ENCODE results near the gene JAKMIP1.

Gene JAKMIP1

DNA sequence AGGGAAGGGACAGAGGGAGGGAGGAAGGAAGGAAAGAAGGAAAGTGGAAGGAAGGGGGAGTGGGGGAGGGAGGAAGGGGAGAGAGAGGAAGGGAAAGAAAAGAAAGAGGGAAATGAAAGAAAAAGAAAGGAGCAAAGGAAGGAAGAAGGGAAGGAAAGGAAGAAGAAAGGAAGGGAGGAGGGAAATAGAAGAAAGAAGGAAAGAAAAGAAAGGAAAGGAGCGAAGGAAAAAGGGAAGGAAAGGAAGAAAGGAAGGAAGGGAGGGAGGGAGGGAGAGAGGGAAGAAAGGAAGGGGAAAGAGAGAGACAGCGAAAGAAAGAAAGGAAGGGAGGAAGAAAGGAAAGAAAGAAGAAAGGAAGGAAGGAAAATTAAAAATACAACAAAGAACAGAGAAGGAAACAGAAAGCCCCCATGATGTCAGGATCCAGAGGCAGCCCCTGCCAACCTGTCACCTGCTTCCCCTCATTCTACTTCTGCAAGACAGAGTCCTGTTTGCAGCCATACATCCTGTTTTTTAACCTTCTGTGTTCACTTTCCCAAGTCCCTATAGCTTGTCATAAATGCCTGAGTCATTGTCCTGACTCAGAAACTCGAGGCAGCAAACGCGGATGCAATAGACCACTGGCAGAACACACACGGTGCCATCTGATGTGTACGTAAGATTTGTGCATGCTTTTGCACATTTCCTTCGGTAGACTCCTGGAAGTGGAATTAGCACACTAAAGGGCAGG is 105.2 kb downstream of the JAKMIP1 start:
- no peak for DNase-seq (ENCODE audit: low read depth in 3 of 3)

- DNase-seq (ENCODE audit: low read depth in 3 of 3): no peak
Observed at GRCh38 chr4:6093671-6094070, 106.7 kb downstream of the JAKMIP1 start.

DNA sequence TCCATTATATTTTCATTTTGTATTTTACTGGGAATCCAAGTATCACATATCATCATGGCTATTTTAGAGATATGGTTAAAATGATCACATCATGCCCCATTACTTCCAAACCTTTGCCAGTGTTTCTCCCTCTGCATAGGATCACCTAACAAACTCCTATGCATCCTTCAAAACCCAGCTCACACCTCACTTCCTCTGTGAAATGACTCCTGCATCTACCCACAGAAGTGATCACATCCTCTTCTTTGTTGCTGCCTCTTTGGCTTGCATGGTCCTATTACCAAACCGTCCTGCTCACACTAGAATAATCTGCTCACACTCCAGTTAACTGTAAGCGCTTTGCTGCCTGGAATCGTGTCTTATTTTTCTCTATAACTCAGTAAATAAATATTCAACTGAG is 107.4 kb downstream of the JAKMIP1 start:
- DNase-seq (ENCODE audit: low read depth in 3 of 3): no peak

DNA sequence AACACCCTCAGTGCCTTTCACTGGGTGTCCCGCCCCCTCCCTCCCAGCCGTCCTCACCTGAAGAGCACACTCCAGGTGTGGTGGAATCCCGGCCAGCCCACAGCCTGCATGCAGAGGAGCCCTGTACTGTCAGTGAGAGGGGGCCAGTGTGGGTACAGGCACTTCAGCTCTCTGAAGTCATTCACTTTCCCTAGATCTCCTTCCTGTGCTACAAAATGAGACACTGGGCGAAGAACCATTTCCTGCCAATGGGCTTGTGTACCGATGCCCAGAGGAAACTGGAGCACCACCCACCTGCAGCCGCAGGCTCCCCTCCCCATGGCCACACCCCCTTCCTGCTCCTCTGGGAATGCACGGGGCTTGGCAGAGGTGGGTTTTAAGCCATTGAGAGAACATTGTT is 108.2 kb downstream of the JAKMIP1 start:
- DNase-seq (ENCODE audit: low read depth in 3 of 3): no peak

GRCh38 chr4:6090931-6091330 is 109.4 kb downstream of the JAKMIP1 start:
- no peak for DNase-seq (ENCODE audit: low read depth in 3 of 3)

DNA sequence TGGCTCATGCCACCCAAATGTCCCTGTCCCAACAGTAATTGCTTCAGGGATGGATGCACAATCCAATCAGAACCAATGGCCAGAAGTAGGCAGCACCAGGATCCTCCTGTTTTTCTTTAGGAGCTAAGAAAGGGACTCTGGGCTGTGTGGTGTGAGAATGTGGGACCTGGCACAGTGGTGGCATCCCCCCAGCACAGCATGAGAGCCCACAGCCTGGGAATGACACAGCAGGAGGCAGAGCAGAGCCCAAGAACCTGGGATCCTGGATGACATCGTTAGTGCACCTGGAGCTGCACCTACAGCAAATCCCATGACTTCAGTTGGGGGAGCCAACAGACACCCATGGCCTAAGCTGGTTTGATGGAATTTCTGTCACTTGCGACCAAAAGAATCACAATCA is 111.4 kb downstream of the JAKMIP1 start:
- DNase-seq (ENCODE audit: low read depth in 3 of 3): no peak

DNA sequence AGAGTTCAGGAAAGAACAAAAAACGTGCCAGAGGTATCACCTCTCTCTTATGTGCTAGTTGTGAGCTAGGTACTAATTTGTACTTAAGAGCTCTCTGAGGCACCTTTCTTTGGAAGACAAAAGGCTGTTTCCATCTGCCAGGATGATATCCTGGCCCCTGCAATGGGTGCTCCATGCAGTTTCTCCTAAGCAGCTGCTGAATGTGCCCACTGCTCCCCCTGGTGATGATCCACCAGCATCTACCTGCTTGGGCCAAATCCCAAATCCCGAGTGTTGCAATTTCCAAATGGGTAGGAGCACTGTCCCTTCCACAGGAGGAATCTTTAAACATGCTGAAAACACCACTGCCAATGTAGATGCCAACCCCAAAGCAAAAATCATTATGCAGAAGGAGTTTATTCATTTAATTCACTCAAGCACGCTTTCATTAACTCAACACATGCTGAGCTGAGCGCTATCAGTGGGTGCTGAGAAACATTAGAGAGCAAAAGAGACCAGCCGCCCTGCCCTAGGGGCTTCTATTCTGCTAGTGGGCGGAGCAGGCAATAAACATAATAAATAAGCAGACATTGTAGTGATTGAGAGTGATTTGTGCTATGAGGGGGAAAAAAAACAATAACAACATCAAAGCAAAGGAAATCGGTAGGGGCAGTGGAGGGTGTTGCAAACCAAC is 112.5 kb downstream of the JAKMIP1 start:
- DNase-seq (ENCODE audit: low read depth in 3 of 3): no peak

- no peak for DNase-seq (ENCODE audit: low read depth in 3 of 3)
Observed at GRCh38 chr4:6086846-6087245, 113.5 kb downstream of the JAKMIP1 start.

- DNase-seq (ENCODE audit: low read depth in 3 of 3): no peak
Observed at GRCh38 chr4:6085691-6086628, 114.4 kb downstream of the JAKMIP1 start.

DNA sequence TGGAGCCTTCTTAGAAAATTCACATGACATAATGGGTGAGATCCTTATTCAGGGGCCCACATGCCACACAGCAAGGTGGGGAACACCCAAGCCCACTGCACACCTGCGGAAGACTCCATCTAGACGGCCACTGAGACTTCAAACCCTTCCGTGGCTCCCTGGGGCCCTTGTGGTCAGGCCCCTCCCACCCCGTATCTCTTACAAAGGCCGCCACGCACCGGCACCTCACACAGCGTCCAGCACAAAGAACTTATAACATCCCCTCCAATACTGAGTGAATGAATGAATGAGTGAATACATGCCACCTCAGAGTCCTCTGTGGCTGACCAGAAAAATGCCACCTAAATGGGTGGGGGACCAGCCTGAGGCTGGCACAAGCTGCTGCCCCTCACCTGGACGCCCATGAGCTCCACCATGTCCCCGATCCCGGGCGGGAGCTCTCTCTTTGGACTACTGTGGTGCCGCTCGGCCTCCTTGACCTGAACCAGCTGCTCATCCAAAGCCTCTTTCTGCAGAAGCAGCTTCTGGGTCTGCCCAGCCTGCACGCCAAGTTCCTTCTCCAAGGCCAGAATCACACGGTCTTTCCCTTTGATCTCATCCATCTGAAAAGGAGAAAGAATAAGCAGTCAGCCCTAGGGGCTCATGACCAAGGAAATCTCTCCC is 115.2 kb downstream of the JAKMIP1 start:
- DNase-seq (ENCODE audit: low read depth in 3 of 3): no peak

DNA sequence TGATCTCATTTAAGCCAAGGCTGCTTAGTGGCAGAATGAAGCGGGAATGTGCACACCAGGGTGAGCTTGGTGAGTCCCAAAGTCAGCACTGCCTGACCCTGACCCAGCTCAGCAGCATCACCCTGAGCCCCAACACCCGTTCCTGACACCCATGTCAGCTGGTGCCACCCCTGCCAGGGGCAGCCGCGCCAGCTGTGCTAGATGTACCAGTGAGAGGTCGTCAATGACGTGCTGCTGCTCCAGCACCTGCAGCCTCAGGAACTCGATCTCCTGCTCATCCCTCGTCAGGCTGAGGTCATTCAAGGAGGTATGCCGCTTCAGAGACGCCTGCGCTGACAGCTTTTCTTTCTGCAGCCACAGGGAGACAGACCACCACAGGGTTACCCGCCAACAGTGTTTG is 120.4 kb downstream of the JAKMIP1 start:
- no peak for DNase-seq (ENCODE audit: low read depth in 3 of 3)

DNA sequence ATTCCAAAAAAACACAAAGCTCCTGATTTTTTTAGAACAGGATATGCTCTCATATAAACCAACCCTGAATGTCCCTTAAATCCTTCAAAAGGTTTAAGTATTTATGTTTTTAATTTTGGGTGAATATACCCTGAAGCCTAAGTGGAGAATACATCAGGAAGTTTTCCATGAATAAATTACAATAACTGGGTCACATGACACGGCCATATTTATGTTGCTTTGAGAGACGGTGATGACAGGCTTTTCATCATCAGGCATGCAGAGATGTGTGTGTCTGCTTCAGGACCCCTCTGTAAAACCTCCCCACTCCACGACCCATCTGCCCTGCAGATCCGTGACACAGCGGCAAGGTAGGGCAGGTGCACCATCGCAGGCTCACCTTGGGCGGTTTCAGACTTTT is 121.8 kb downstream of the JAKMIP1 start:
- no peak for DNase-seq (ENCODE audit: low read depth in 3 of 3)

- DNase-seq (ENCODE audit: low read depth in 3 of 3): no peak
Observed at GRCh38 chr4:6076391-6076790, 124.0 kb downstream of the JAKMIP1 start.

GRCh38 chr4:6074758-6075157 is 125.6 kb downstream of the JAKMIP1 start:
- no peak for DNase-seq (ENCODE audit: low read depth in 3 of 3)

DNA sequence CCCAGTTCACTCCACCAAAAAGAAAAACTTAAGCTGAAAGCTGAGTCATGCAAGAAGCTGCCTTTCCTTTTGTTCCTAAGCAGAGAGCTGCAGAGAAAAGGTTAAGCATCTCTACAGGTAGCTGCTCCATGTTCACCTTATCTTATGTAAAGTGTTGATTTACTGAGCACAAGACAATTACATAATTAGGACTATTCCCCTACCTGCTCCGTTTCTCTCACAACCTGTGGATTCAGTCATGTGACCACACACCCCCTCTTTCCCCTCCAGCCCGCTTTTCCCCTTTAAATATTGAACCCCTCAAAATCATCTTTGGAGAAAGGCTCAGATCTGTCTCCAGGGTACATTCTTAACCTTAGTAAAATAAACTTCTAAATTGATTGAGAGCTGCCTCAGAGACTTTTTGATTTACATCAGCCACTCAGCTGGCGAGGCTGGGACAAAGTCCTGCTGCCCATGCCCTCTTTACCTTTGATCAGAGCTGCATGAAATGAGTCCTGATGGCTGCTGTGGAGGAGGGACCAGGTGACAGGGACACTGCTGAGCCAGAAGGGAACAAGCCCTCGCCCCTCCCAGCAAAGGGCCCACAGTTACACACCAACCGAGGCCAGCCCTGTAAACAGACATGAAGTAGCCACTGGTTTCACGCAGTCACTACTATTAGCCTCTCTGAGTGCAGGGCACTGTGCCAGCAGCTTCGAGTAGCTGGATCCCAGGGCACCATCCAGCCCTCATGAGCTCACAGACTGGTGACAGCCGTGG is 128.2 kb downstream of the JAKMIP1 start:
- DNase-seq (ENCODE audit: low read depth in 3 of 3): no peak

DNA sequence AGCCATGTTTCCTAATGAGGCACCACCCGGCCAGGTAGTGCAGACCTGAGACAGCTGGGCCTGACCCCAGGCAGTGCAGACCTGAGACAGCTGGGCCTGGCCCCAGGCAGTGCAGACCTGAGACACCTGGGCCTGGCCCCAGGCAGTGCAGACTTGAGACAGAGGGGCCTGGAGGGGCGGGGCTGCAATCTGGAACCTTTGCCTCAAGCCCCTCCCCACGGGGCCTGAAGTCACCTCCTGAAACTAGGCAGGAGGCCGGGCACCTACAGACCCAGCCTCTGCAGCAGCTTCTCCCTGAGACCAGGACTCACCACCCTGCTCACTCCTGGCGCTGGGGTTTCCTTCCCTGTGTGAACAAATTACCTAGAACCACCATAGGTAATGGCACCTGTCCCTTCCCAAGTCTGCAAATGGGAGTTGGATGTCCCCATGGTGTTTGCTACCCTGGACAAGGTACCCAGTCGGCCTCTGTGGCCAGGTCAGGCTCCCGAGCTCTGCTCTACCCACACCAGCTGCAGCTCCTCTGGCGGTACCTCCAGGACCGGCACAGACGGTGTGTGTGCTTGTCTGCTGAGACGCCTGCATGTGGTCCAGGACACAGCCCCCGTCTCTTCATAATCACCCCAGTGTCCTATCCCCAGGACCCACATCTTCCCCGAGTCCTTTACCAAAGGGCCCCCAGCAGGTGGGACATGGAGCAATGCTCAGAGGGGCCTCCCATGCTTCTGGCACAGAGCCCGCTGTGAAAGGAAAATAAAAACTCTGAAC is 129.0 kb downstream of the JAKMIP1 start:
- DNase-seq (ENCODE audit: low read depth in 3 of 3): no peak

GRCh38 chr4:6069845-6070709 is 130.3 kb downstream of the JAKMIP1 start:
- no peak for DNase-seq (ENCODE audit: low read depth in 3 of 3)

DNA sequence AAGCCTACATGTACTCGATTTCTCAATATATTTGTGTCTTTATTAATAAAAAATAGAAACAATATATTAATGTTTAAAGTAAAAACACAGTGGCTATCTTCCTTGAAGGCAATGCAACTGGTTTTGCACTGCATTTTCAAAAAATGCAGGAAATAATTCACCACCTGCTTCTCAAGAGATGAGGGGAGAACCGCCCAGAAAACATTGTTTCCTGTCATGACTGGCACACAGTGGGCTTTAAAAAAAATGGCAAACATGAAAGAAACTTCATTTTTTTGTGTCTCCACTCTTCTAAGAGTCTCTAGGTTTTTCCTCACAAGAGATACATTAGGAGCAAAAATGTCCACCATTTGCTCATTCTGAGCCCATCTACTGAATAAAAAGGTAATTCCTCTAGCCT is 131.4 kb downstream of the JAKMIP1 start:
- no peak for DNase-seq (ENCODE audit: low read depth in 3 of 3)

DNA sequence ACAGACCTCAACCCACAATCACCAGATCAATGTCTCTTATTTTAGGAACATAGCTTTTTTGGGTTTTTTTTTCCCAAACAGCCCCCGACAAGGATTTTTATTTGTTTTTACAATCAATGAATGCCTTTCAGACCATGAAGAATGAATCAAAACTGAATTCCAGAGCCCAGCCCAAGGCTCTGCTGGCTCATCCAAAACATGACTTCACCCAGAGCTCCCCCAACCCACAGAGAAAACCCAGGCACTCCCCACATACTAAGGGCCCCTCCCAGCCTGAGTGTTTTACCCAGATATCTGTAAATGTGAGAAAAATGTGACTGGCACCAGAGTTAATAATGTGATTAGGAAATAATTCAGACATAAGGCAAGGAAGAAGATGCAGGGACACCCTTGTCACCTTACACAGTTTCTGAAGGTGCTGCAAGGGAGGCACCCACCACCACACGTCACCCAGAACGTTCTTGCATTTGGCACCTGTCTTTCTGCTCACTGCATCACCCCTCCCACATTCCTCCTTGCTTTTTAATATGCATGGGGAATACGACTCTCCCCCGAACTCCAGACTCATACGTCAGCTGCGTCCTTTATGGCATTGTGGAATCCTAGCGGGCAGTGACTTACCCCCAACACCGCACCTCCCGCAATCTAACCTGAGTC is 134.3 kb downstream of the JAKMIP1 start:
- no peak for DNase-seq (ENCODE audit: low read depth in 3 of 3)
